Measurements from ENCODE around the gene ADAM30. TPM values are rescaled to one million over a fixed set of nuclear protein-coding genes. Genes with fewer than 3 reads are reported as not detected.

ADAM30 gene
- total and polyA plus RNA-seq, 8 donors = not detected

- TF ChIP-seq CTCF (IDR thresholded peaks at IDR 0.05) = no peak
- H3K4me3 ChIP-seq = no peak overlapping the region
- no peak for DNase-seq
- intact Hi-C loops (cut with DNase I) = no loop called here
- no peaks in the 10 kb centered on the region for H3K36me3 ChIP-seq
- no peaks in the 10 kb centered on the region for H3K27me3 ChIP-seq
- no peaks in the 10 kb centered on the region for H3K4me1 ChIP-seq
- no peak overlapping the region for H3K27ac ChIP-seq
- no peaks in the 10 kb centered on the region for H3K9me3 ChIP-seq
- no peak for ATAC-seq
Measured at GRCh38 chr1:119903443-119903835, 7.1 kb upstream of the ADAM30 start.

- no peaks in the 10 kb centered on the region for H3K36me3 ChIP-seq
- no peaks in the 10 kb centered on the region for H3K9me3 ChIP-seq
- DNase-seq (no peak), ATAC-seq (no peak)
- H3K4me3 ChIP-seq = no peak overlapping the region
- H3K27me3 ChIP-seq = no peaks in the 10 kb centered on the region
- TF ChIP-seq CTCF (IDR thresholded peaks at IDR 0.05) = no peak
- H3K27ac ChIP-seq = no peak overlapping the region
- intact Hi-C loops (cut with DNase I) = no loop called here
- no peaks in the 10 kb centered on the region for H3K4me1 ChIP-seq
Measured at GRCh38 chr1:119902775-119903442, 6.6 kb upstream of the ADAM30 start.

GRCh38 chr1:119898981-119899720 is 2.8 kb upstream of the ADAM30 start:
- ATAC-seq = no peak
- intact Hi-C loops (cut with DNase I) = no loop called here
- no peak for TF ChIP-seq CTCF (IDR thresholded peaks at IDR 0.05)

GRCh38 chr1:119898530-119898929 is 2.2 kb upstream of the ADAM30 start:
- Histone ChIP-seq H3K4me3 (no peak overlapping the region), H3K9me3 (no peaks in the 10 kb centered on the region), H3K27ac (no peak overlapping the region), H3K27me3 (peaks cover 0 to 13% of the 10 kb centered on the region in 2 donors), H3K4me1 (no peaks in the 10 kb centered on the region), H3K36me3 (no peaks in the 10 kb centered on the region)
- intact Hi-C loops (cut with DNase I) = no loop called here
- no peak for TF ChIP-seq CTCF (IDR thresholded peaks at IDR 0.05)
- ATAC-seq (no peak), DNase-seq (no peak)

More at GRCh38 chr1:119898981-119899720, 2.8 kb upstream of the ADAM30 start:
- peaks cover 0 to 13% of the 10 kb centered on the region in 2 donors for H3K27me3 ChIP-seq
- H3K36me3 ChIP-seq = no peaks in the 10 kb centered on the region
- no peak overlapping the region for H3K4me3 ChIP-seq
- H3K9me3 ChIP-seq = no peaks in the 10 kb centered on the region
- DNase-seq = no peak
- no peak overlapping the region for H3K27ac ChIP-seq
- no peaks in the 10 kb centered on the region for H3K4me1 ChIP-seq

GRCh38 chr1:119895102-119895501 is 1.2 kb downstream of the ADAM30 start:
- no peak overlapping the region for H3K27ac ChIP-seq
- no peak for TF ChIP-seq CTCF (IDR thresholded peaks at IDR 0.05)
- DNase-seq = no peak
- no peaks in the 10 kb centered on the region for H3K36me3 ChIP-seq
- no peak overlapping the region for H3K4me3 ChIP-seq
- no peaks in the 10 kb centered on the region for H3K4me1 ChIP-seq
- intact Hi-C loops (cut with DNase I) = no loop called here
- no peaks in the 10 kb centered on the region for H3K9me3 ChIP-seq
- H3K27me3 ChIP-seq = peaks cover 0 to 13% of the 10 kb centered on the region in 2 donors
- no peak for ATAC-seq
